NCI-H524 (cell line): ENCODE results near the gene SERPIND1.
"Not testable (repeated sequence)": the region's sequence is repeated elsewhere in the genome, so short reads cannot be mapped to it uniquely, and the experiment has no call there.

ENCODE experiments used
- DNase-seq, 2 experiments: peaks; one replicate each; lab custom pipeline; 2025; lab: John Stamatoyannopoulos, UW

The SERPIND1 gene

GRCh38 chr22:20813056-20813455, 39.1 kb downstream of the SERPIND1 start:
- DNase-seq, result no peak

GRCh38 chr22:20814221-20814808, 40.4 kb downstream of the SERPIND1 start:
- no peak for DNase-seq

- no peak for DNase-seq
Measured at GRCh38 chr22:20815477-20816050, 41.7 kb downstream of the SERPIND1 start.

- DNase-seq, result no peak
Measured at GRCh38 chr22:20816559-20816958, 42.6 kb downstream of the SERPIND1 start.

- DNase-seq, result no peak
Measured at GRCh38 chr22:20818471-20818870, 44.6 kb downstream of the SERPIND1 start.

- no peak for DNase-seq
Measured at GRCh38 chr22:20819471-20819870, 45.6 kb downstream of the SERPIND1 start.

- not testable (repeated sequence) for DNase-seq
Measured at GRCh38 chr22:20821717-20822239, 47.9 kb downstream of the SERPIND1 start.

GRCh38 chr22:20822240-20822639, 48.3 kb downstream of the SERPIND1 start:
- no peak for DNase-seq

- no peak for DNase-seq
Measured at GRCh38 chr22:20823264-20823663, 49.4 kb downstream of the SERPIND1 start.

- not testable (repeated sequence) for DNase-seq
Measured at GRCh38 chr22:20825216-20825615, 51.3 kb downstream of the SERPIND1 start.

- DNase-seq, result no peak
Measured at GRCh38 chr22:20825624-20826023, 51.7 kb downstream of the SERPIND1 start.

GRCh38 chr22:20826373-20827152, 52.6 kb downstream of the SERPIND1 start:
- DNase-seq, result not testable (repeated sequence)

GRCh38 chr22:20829491-20830134, 55.7 kb downstream of the SERPIND1 start:
- no peak for DNase-seq

- no peak for DNase-seq
Measured at GRCh38 chr22:20833225-20833665, 59.3 kb downstream of the SERPIND1 start.

- no peak for DNase-seq
Measured at GRCh38 chr22:20834206-20834605, 60.3 kb downstream of the SERPIND1 start.

- DNase-seq, result no peak
Measured at GRCh38 chr22:20834725-20835124, 60.8 kb downstream of the SERPIND1 start.
